Right atrium auricular region (tissue), 2 donors: ENCODE measurements around the gene USPL1. TPM values are rescaled to one million over a fixed set of nuclear protein-coding genes. Genes with fewer than 3 reads are reported as not detected.
"Not testable (repeated sequence)": the region's sequence is repeated elsewhere in the genome, so short reads cannot be mapped to it uniquely, and the experiment has no call there.

Experiments
- DNase-seq: peaks from one replicate; pipeline ENCODE4 v3.0.0-alpha.2; 2019; ENCODE audit warnings: low spot score
- H3K27ac ChIP-seq, 2 donors: fragments of 200-600 bp; sonication (generic); 1 replicate in 1 of 2; 2 replicates in 1 of 2; pipeline ENCODE4 v1.5.1; 2016 to 2019
- H3K27me3 ChIP-seq, 2 donors: fragments of 200-600 bp; sonication (generic); one replicate each; pipeline versions ENCODE4 v1.5.1 to v1.6.0; 2017 to 2019
- H3K36me3 ChIP-seq: fragments of 200-600 bp; sonication (generic); one replicate; pipeline ENCODE4 v1.5.1; 2016
- H3K4me1 ChIP-seq, 2 donors: fragments of 200-600 bp; sonication (generic); one replicate each; pipeline versions ENCODE4 v1.5.1 to v1.6.0; 2017 to 2019
- H3K4me3 ChIP-seq, 2 donors: fragments of 200-600 bp; sonication (generic); 1 replicate in 1 of 2; 2 replicates in 1 of 2; pipeline ENCODE4 v1.5.1; 2017 to 2019; ENCODE audit warnings: mild to moderate bottlenecking in 1 of 2, moderate library complexity in 1 of 2
- H3K9me3 ChIP-seq, 2 donors: fragments of 200-600 bp; sonication (generic); one replicate each; pipeline ENCODE4 v1.5.1; 2019
- CTCF ChIP-seq, 2 donors: fragments of 200-600 bp; sonication (generic); IDR thresholded peaks; one replicate each; pipeline ENCODE4 v1.5.1; 2019; ENCODE audit warnings: antibody characterized with exemption in 2 of 2
- total RNA-seq, 2 donors: library from RNA; depleted of rRNA; stranded (reverse); fragments of >200 nt; gene quantifications; one replicate each; pipeline ENCODE4 v1.1.0, GENCODE V29; 2016

USPL1 gene
- total RNA-seq, 2 donors from 2014 or later, result 13.5 to 15.8 TPM

- no peaks in the 10 kb centered on the region for H3K27me3 ChIP-seq
- TF ChIP-seq CTCF (IDR thresholded peaks at IDR 0.05), result no peak
- no peaks in the 10 kb centered on the region for H3K9me3 ChIP-seq
- DNase-seq, result no peak
- no peak overlapping the region for H3K4me3 ChIP-seq
- H3K4me1 ChIP-seq, result peaks cover 0 to 9% of the 10 kb centered on the region in 2 donors
- H3K36me3 ChIP-seq, result peaks cover 55% of the 10 kb centered on the region
- H3K27ac ChIP-seq, result no peak overlapping the region
Measured at GRCh38 chr13:30645629-30646028, 27.9 kb downstream of the USPL1 start.

DNA sequence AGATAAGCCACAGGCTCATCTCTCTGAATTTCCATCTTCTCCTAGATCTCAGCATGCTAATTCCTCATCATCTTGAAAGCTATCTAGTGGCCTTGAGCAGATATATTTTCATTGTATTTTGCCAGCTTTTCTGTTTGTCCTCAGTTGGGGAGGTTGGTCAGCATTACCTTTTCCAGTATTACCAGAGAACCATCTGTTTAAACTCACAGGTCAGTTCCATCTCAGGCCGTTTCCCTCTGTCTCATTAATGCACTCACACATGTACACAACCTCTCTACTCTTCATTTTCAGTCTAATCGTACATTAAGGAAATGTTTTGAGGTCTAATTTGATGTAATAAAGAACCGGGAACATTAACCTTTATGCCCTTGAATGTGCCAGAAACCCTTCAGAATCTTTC, 29.7 kb downstream of the USPL1 start:
- Histone ChIP-seq H3K27me3 (no peaks in the 10 kb centered on the region), H3K9me3 (no peaks in the 10 kb centered on the region), H3K4me3 (no peak overlapping the region), H3K36me3 (peaks cover 49% of the 10 kb centered on the region), H3K27ac (no peak overlapping the region), H3K4me1 (peaks cover 0 to 9% of the 10 kb centered on the region in 2 donors)
- no peak for DNase-seq
- TF ChIP-seq CTCF (IDR thresholded peaks at IDR 0.05), result no peak

DNA sequence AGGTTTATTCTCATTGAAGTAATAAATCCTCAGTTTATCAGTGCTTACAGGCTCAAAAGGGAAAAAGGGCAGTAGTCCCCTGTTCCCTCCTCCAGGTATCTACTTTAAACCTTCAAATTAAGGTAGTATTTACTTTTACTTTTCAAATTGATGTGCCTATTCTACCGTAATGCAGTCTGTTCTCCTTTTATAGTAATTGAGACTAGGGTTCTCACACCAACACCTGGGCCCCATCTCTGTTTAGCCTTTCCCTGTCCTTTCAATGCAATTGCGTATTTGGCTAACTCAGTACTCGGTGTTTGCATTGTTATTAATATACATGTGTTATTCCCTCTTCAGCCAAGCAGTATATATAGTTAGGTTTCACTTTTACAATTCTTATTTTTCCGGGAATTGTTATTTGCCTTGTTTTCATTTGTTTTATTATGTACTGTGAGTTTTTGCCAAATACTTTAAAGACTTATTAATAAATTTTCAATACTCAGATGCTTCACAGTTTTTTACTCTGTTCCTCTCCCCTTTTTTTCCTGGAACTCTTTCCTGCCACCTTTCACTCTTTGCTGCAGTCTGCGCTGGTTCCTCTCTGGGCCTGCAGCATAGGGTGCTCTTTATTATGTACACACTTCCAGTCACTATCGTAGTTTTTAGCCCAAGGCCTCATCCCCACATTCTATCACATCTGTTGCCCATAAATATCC, 30.3 kb downstream of the USPL1 start:
- H3K4me1 ChIP-seq, result peaks cover 0 to 9% of the 10 kb centered on the region in 2 donors
- peaks cover 45% of the 10 kb centered on the region for H3K36me3 ChIP-seq
- DNase-seq, result no peak
- H3K4me3 ChIP-seq, result no peak overlapping the region
- no peak overlapping the region for H3K27ac ChIP-seq
- no peak for TF ChIP-seq CTCF (IDR thresholded peaks at IDR 0.05)
- no peaks in the 10 kb centered on the region for H3K27me3 ChIP-seq
- H3K9me3 ChIP-seq, result no peaks in the 10 kb centered on the region

GRCh38 chr13:30648522-30649012, 30.8 kb downstream of the USPL1 start:
- no peak for TF ChIP-seq CTCF (IDR thresholded peaks at IDR 0.05)
- Histone ChIP-seq H3K27ac (no peak overlapping the region), H3K4me1 (peaks cover 0 to 9% of the 10 kb centered on the region in 2 donors)

GRCh38 chr13:30651648-30652047, 33.9 kb downstream of the USPL1 start:
- H3K4me3 ChIP-seq, DNase-seq, H3K4me1 ChIP-seq, H3K27me3 ChIP-seq, H3K9me3 ChIP-seq, H3K27ac ChIP-seq: not testable (repeated sequence)
- H3K36me3 ChIP-seq, result peaks cover 53% of the 10 kb centered on the region

More at GRCh38 chr13:30648522-30649012, 30.8 kb downstream of the USPL1 start:
- H3K36me3 ChIP-seq, result peaks cover 44% of the 10 kb centered on the region
- no peak for DNase-seq
- H3K9me3 ChIP-seq, result no peaks in the 10 kb centered on the region
- H3K27me3 ChIP-seq, result no peaks in the 10 kb centered on the region
- no peak overlapping the region for H3K4me3 ChIP-seq

DNA sequence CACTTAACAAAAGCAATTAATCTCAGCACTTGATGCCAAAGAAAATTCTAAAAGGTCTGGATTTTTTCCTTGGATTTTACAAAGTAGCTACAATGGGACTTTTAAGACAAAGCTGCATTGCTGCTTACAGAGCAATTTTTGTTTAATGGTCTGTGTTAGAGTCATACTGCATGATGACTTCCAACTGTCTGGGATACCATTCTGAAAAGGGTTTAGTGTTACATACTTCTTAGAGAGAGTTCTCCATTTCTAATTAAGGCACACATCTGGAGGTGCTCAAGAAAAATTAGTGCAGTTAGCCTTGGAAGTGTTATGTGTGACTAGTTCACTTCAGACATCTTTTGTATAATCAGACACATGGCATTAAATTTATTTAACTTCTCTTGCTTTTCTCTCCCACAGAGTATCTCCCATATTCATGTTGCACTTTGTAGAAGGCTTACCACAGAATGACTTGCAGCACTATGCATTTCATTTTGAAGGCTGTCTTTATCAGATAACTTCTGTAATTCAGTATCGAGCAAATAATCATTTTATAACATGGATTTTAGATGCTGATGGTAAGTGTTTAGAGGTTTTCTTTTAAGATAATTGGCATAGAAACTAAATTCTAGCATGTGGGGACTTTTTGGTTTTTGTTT, 35.1 kb downstream of the USPL1 start:
- Histone ChIP-seq H3K4me3 (no peak overlapping the region), H3K27ac (no peak overlapping the region), H3K36me3 (peaks cover 57% of the 10 kb centered on the region), H3K27me3 (no peaks in the 10 kb centered on the region), H3K9me3 (no peaks in the 10 kb centered on the region), H3K4me1 (no peaks in the 10 kb centered on the region)
- TF ChIP-seq CTCF (IDR thresholded peaks at IDR 0.05), result no peak
- no peak for DNase-seq
